GM21381 (cell line): ENCODE results near the gene HOXA9.

Experiments used
- ATAC-seq: cut with Tn5 transposase; IDR thresholded peaks from one replicate; pipeline ENCODE4 v1.9.1; 2021; ENCODE audit warnings: mild to moderate bottlenecking, moderate library complexity; ENCODE audit not compliant: unreplicated experiment

The HOXA9 gene

GRCh38 chr7:27165089-27165995, at the start of gene HOXA9:
HOXA9 (minus strand) TSS chr7:27165537; CDS start chr7:27165457, 80 bp downstream.
- ATAC-seq = no peak

DNA sequence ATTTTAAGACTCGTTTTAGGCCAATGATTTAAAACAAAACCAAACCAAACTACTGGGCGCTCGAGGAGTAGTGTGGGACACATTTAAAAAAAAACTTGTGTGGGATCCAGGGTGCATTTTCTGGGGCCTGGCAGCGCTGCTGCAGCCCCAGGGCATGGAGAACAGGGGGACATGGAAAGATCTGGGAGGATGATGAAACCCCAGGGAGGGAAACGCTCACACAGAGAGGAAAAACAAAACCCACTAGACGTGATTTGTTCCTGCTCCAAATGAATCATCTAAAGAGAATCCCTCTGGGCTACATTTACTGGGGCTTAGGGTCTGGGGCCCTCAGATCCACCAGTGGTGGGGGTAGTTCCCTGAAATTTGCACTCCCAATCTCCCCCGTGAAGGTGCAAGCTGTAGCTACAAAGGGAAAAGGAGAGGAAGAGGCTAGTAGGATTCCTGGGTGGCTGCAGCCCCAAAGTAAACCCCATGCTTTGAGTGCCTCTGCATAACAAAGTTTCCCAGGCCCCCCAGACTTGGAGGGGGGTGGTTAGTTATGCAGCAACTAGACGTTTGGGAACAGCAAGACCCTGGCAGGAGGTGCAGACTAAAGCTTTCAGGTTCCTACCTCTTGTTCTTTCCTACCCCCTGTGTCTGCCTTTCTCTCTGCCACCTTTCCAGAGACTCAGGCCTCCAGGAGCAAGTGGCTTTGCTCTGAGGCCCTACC, 49.1 kb upstream of the HOXA9 start:
- ATAC-seq = no peak

- ATAC-seq = no peak
These were observed 48.3 kb upstream of the HOXA9 start for GRCh38 chr7:27213433-27214238.

DNA sequence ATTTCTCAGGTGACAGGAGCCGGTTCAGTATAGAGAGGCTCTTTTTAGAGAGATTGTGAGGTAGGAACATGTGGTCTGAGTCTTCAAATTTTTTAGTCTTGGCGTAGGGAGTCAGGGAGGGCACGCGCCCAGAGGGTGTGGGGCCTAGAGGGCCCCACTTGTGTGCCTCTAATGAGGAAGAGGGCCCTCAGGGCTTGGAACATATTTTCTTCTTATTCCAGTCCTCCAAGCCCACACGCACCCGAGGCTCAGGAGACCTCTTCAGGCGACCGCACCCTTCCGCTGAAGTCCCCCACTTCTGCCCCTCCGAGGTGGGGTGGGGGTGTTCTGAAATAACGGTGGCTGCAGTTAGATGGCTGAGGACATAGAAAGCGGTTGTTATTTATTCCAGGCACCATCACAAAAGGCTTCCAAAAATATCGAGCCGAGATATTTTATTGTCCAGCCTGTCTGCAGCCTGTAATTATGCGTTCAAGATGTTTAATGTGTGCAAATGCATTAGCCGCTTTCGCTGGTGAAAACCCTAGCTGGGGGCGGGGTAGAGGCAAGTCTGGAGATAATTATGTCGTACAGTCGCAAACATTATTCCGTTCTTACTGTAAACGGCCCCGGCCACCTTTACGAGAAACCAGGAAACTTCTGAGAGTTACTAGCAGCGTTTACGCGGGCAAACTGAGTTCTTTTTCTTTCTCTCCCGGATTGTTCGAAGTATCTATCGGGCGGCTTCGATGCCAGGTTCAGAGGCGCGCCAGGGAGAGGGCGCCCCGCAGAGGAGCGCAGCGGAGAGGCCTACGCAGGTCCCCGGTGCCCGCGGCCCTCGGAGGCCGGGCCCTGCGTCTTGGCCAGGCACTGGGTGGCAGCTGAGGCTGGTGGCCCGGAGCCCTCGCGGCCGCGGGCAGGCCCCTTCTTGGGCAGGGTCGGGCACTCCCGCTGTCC, 47.4 kb upstream of the HOXA9 start:
- no peak for ATAC-seq

GRCh38 chr7:27211764-27212204, 46.4 kb upstream of the HOXA9 start:
- ATAC-seq = no peak

DNA sequence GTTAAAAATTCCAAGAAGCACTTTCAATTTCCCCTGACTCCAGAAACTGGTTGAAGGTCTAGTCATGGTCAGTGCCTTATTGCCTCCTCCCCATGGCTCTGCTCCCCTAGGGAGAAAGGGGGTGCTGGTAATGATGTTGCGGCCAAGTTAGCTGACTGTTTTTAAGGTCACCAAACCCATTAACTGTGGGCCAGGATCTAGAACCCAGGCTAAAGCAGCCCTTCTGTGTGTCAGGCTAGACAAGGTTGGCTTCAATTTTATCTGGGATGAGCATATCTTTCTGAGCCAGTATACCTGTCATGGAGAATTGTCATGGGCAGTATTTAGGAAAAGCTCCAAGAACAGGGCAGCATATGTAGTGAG, 45.7 kb upstream of the HOXA9 start:
- no peak for ATAC-seq

DNA sequence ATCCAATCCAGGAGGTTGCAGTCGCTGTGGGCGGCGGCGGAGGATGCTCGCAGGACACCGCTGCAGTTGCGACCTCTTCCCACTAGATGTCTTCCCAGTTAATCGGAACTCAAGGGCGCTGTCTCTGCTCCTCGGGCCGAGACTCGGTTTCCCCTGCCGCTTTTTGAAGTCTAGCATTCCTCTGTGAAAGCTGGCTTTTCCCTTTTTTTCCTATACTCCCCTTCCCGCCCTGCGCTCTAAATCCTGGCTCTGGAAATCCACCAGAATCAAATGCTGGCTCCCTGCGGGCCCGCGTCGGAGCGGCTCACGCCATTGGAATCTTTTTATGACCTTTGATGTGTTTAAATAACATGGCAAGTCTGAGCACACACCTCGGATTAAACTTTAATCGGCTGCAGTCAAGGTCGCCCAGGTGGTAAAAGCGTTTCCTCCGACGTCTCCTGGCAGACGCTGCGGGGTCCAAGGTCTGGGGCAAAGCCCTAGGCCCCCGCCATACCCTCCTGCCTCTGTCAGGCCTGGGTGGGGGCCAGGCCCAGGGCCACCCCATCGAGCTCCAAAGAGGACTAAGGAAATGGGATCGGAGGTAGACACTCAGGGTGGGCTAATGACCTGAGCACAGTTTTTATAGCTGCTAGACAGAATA, 45.2 kb upstream of the HOXA9 start:
- ATAC-seq = no peak

DNA sequence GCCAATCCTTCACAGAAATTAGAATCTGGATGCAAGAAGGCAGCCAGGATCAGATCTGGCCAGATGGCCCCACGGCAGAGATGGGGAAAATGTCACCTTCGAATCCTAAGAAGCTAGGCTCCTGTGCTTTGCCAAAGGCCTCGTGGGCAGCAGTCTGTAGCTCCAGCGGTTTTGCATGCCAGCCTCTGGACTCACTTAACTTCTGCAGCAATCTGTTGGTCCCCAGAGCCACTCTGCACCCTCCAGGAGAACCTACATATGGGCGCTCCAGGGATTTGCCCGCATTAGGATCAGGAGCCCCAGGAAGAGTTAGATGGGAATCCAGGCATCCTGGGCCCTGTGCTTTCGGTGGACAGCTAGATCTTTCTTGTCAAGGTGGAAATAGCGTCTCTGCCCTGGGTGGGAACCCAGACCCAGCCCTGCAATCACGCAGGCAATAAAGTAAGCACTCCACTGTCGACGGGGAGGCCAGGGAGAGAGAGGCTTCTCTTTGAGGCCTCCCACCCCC, 44.6 kb upstream of the HOXA9 start:
- ATAC-seq = no peak

- ATAC-seq = no peak
These were observed 43.7 kb upstream of the HOXA9 start for GRCh38 chr7:27208998-27209397.

GRCh38 chr7:27207348-27207985, 42.1 kb upstream of the HOXA9 start:
- ATAC-seq = no peak

DNA sequence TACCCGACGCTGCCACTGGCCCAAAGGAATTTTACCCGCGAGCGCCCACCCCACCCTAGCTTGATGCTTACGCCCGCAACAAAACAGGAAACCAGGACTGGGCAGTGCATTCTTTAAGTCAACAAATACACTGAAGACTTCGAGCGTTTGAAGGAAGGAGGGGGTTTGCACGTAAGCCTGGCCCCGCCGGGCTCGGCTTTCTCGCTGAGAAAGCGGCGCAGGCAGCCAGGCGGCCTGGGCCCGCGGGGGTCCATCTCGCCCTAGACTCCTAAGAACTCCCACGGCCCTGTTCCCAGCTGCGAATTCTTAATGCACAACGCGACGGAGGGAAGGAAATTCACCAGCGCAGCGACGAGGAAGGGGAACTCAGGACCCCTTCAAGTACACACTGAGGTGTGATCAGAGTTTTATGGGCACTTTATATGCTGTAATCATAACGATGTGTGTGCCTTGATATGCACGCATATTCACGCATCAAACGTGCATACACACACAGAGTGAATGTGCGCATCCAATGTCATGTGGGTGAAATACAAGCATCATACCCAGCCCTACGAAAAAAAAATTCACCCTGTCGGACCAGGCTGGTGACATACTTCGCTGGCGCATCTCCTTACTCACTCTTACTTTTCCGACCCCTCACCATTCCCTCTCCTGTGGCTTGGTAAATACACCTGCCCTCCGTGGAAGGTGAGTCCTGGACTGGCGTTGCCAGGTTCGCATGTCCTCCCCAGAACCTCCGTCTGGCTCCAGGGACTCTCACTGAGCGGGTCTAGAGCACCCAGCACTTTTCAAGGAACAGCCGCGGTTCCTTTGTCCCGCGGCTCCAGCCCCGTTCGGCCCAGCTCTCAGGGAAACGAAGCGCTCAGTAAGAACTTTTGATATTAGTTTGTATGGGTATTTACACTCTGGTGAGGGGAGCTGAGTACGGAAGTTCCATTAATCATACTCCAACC, 40.3 kb upstream of the HOXA9 start:
- no peak for ATAC-seq

DNA sequence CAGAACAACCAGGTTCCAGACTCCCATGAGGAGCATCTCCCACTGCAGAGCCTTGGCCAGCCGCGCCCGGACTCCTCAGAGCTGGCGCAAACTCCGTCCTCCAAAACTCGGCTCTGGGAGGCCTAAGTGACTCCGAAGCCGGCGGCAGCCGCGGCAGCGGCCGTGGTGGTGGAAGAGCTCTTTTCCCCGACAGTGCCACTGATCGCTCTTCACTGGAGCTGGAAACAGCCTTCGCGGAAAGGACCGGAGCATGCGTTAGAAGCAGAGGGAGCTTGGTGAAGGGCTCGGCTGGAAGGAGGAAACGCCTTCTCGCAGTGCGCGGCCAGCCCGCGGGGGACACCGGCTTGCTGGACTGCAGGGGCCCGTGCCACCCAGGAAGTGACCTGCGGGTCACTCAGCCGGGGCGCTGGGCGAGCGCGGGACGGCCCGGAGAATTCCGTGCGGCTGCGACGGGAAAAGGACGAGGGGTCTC, 39.5 kb upstream of the HOXA9 start:
- ATAC-seq = no peak

DNA sequence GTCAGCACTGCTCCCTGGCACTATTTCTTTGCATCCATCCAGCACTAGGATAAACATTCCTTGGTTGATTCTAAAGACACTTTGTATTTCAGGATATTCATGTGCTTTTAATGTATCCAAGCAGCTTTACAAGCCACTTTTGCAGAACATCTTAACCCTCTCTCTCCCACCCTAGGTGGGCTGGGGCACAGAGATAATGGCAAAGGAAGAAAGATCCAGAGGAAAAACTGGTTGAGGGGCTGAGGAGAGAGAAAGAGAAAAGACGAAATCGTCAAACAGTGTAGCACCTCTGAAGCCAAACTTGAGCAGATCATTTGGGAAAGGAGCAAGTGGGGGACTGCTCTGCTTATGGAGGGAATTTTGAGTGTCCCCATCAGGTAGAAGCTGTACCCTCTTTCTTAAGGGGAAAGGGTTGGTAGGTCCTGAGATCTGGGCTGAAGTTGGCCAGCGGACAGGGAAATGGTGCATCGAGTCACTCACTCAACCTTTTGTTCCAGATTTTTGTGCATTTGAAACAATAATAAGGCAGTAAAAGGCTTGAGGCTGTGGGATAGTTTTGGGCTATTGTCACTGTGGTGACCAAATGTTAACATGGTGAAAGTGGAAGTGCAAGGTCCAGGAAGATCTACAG, 38.7 kb upstream of the HOXA9 start:
- no peak for ATAC-seq

- no peak for ATAC-seq
These were observed 38.1 kb upstream of the HOXA9 start for GRCh38 chr7:27203365-27203953.

DNA sequence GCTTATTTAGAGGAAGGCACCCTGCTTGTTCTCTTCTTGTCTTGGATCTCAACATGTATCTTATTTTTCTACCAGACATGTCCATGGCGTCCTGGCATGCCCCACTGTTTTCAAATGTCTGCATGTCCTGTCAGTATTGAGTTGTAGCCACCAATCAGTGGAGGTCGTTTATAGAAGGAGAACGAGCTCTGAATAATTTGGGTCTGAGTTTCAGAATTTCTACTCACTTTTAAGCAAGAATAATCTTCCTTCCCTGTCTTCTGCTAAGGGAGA, 37.5 kb upstream of the HOXA9 start:
- no peak for ATAC-seq

DNA sequence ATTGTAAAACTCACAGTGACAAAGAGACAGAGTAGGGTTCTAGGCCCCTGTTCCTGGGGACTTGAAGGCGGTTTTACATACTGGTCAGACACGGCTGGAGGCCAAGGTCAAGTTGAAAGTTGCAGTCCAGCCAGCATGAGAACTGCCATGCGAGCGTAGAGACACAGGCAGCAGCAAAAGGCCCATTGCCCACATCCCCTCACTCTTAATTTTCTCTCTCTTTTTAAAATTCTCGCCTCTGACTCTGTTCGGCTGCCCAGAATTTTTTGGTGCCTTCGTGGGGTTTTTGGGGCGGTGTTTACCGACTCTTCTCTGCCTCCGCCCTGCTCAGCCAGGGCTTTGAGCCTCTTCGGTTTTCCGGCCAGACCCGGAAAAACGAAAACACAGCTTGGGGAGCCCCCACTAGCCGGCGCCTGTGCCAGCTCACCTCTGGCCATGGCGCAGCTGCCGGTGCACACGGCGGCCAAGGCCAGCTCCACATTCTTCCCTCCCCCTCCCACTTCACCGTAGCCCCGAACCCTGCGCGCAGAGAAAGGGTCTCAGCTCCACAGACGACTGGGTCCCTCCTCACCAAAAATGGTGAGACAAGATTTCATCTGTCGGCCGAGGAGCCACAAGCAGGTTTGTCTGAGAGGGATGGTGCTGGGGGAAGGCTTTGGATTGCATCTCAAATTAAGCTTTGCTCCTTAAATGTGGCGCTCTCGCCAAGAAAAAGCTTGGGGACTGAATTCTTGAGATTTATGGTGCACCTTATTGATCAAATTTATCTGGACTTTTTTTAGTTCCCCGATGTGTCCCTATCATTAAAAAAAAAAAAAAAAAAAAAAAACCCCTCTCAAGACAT, 36.9 kb upstream of the HOXA9 start:
- ATAC-seq = no peak
